Activated CD8-positive, alpha-beta memory T cell treated with anti-CD3 and anti-CD28 coated beads, Interleukin-2, amount 50 U/mL, for 24 hours (primary cell): ENCODE data around the gene ATP7A.

Experiments used
- DNase-seq: peaks from one replicate; pipeline ENCODE4 v3.0.0-alpha.2; 2020; ENCODE audit errors: extremely low read depth

Gene ATP7A

DNA sequence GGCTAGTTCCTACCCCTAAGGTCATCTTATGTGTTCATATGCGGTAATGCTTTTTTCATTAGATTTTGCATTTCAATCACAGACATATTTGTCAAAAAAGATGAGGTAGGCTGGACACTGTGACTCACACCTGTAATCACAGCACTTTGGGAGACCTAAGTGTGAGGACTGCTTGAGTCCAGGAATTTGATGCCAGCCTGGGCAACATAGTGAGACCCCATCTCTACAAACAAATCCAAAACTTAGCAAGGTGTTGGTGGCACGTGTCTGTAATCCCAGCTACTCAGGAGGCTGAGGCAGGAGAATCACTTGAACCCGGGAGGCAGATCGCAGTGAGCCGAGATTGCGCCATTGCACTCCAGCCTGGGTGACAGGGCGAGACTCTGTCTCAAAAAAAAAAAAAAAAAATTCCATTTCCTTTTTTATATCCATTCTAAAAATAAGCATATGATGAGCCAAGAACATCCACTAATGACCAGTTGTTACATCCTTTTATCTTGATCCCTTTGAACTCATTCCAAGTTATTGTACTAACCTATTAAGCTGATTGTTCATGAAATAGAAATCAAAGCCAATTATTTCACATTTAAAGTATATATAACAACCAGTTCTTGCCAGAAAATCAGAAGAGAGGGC lies 35.5 kb downstream of the ATP7A start:
- DNase-seq: no peak

DNA sequence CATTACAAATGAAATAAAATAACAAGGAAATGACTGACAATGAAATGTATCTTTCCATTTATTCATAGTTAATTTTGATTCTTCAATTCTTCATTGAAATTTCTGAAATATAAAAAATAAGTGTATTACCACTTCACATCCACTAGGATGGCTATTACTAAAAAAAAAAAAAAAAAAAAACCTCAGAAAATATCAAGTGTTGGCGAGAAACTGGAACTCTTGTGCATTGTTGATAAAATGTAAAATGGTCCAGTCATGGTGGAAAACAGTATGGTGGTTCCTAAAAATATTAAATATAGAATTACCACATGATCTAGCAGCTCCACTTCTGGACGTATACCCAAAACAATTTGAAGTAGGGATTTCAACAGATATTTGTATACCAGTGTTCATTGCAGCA lies 36.1 kb downstream of the ATP7A start:
- no peak for DNase-seq

DNA sequence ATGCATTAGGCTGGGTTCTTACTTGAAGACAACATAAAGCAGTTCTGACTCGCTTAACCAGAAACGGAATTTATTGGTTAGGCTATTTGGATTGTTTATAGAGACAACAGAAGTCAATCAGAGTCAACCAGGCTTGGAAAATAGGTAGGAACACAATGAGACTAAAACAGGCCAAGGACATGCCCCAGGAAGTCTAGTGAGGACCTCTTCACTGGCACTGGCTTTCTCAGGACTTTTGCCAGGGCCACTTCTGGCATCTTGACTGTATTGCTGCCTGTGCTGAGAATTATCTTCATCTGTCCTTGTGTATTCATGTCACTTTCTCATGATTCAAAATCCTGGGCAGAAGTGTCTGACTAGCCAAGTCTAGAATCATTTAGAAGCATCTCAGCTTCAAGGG lies 39.3 kb downstream of the ATP7A start:
- no peak for DNase-seq

- no peak for DNase-seq
Observed at GRCh38 chrX:77952173-77952572, 41.7 kb downstream of the ATP7A start.

GRCh38 chrX:77953302-77953701 lies 42.8 kb downstream of the ATP7A start:
- no peak for DNase-seq

DNA sequence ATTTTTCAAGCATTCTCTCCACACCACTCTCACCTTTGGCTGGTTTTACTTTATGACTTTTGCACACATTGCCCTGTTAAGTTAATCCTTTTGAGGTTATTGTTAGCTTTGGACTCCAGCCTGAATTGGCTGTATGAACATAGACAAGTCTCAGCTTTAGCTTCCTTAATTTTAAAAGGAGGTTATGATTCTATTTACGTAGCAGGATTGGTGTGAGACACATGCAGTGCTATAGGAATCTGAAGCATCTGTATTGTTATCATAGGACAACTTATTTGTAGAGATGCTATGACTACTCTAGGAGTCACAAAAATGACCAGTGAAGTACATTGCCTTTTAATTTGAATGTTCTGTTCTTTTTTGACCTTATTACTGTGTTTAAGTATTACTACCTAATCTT lies 43.2 kb downstream of the ATP7A start:
- DNase-seq: no peak

DNA sequence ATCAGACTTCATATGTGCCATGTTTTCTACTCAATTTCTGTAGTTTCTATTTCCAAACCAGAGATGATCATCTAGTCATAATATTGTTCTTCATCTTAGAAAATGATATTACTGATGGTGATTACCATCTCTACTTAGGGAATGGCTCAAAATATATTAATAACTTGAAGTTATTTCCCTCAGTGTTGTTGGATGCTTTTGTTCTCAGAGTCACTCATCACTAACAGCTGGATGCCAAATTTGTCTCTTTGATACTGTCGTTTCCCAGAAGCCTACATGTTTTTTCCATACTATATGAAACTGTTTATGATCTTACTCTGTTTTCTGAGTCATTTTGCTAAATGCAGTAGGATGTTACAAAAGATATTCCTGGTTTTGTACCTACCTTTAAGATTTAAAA lies 50.1 kb downstream of the ATP7A start:
- DNase-seq: no peak

- no peak for DNase-seq
Observed at GRCh38 chrX:77961063-77961462, 50.6 kb downstream of the ATP7A start.

DNA sequence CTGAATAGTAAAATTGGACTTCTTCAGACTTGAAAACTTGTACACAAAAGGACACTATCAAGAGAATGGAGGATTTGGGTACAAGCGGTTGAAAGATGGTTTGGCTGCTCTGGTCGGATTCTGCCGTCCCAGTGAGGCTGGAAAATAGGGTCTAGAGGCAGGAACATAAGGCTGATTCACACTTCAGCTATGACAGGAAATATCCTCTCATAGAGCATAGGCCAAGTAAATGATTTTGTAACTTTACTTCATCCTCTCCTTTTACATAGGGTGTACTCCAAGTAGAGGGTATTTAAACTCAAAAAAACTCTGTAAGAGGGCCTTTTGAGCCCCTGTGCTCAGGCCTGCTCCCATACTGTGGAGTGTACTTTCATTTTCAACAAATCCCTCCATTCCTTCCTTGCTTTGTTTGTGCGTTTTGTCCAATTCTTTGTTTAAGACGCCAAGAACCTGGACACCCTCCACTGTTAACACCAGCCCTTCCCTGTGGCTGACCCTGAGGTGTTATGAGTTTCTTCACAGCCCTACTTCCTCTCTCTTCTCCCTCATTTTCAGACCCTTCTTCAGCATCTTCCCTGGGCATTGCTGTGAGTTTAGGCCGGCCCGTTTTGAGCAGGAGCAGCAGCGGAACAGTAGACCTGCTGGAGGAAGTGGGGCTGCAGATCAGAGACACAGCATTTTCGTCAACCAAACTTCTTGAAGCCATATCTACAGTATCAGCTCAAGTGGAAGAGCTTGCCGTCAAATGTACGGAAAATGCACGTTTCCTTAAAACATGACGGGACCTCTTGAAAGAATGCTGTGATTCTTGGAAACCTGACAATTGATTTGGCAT lies 51.8 kb downstream of the ATP7A start:
- no peak for DNase-seq

- DNase-seq: no peak
Observed at GRCh38 chrX:77966361-77966760, 55.9 kb downstream of the ATP7A start.

DNA sequence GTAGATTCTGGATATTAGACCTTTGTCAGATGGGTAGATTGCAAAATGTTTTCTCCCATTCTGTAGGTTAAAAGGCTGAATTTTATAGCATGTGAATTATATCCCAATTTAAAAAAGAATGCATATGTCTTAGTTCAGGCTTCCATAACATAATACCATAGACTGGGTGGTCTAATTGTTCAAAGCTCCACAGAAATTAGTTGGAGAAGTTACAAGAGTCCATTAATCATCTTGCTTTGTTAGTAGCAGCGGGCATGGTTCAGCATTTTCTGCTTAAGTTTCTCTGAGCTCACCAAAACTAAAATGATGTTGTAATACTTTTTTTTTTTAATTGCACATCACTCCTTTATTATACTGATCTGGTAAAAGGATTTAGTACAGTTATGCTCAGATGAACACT lies 57.1 kb downstream of the ATP7A start:
- DNase-seq: no peak

DNA sequence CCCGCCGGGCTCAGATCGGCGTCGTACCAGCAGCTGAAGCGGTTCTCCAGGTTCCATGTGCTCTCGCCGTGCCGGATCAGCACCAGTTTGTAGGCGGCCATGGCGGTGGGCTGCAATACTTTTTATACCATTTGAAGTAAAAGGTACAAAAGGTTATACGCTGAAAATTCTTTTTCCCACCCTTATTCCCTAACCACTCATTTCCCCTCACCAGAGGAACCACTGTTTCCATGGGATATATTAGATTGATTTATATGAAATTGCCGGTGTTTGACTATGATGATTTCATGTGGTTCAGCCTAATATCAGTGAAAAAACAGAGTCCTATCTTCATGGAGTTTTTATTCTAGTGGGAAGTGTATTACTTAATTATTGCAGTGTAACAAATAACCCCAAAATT lies 59.0 kb downstream of the ATP7A start, which contains the start of gene PGAM4:
Gene PGAM4 (minus strand): TSS at position 101 of the 400 bp plus-strand sequence. CDS start 0 bp downstream, at position 101.
- DNase-seq: no peak

DNA sequence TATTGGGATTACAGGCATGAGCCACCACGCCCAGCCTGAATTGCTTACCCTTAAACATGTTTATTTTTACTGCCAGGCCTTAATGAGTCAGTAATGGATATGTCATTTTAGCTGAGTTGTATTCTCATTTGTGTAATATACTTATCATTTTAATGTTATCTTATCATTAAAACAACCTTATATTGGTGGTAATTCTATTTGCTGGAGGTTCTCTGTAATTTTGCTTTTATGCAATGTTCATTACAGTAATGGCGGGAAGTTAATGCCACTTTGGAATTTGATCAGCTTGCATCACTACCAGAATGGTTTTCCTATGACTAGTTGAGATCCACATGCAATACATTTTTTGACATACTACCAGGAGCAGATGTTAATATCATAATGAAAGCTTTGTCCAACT lies 65.3 kb downstream of the ATP7A start:
- no peak for DNase-seq

- DNase-seq: no peak
Observed at GRCh38 chrX:77977095-77977494, 66.6 kb downstream of the ATP7A start.

DNA sequence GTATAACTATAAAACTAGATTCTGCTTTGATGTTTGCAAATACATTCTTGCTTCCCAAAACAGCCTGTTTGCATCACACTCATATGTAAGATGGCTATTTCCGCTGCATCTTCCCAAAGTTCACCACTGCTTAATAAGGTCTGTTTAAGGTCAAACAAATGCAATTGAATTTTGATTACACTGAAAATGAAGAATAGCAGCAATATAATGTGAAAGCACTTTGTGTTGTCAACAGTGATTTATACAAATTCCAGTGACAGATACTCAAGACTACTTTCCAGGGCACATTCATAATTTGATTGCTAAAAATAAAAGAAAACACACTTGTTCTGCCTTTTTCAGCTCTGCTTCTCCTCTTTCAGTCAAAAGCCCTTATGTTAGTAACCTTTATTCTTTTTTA lies 67.0 kb downstream of the ATP7A start:
- DNase-seq: no peak

DNA sequence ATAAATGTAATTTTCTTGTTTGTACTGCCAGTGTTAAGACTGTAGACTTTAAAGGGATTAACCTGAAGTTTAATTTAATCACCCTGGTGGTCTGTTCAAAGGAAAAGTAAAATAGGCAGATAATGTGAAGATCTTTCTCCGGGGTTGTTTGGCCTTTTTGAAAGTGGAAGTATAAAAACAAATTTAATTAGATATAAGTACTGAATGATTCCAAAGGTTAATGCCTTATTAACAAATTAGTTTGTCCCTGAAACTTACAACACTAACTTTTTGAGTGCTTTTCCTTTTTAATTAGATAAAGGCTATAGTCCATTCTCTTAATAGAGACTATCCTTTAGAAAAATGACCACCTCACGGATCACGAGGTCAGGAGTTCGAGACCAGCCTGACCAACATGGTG lies 69.4 kb downstream of the ATP7A start:
- DNase-seq: no peak

GRCh38 chrX:78011846-78012245 lies 101.4 kb downstream of the ATP7A start:
- no peak for DNase-seq

DNA sequence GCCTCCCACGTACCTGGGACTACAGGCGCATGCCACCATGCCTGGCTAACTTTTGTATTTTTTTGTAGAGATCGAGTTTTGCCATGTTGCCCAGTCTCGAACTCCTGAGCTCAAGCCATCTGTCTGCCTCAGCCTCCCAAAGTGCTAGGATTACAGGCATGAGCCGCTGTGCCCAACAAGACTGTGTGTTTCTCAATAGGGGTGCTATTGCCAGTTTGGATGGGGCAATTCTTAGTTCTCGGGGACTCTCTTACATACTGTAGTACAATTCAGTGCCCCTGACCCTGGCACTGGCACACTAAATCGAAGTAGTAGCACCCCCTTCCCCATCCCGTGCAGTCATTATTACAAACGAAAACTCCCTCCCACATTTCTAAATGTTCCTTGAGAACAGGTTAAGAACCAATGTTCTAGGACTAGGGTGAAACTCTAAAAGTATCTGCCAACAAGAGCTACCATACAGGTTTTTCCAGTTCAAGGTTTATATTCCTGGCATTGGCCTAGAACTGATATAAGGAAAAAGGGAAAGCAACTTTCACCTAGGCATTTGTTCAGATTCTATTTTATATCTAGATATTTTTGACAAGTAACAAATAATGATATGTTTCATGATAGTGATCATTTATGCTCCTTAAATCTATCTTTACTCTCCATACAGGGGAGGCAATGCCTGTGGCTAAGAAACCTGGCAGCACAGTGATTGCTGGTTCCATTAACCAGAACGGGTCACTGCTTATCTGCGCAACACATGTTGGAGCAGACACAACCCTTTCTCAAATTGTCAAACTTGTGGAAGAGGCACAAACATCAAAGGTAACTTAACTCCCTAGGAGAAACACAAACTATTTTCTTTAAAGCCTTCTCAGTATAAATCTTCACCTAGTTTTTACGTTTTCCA lies 109.3 kb downstream of the ATP7A start:
- no peak for DNase-seq

- DNase-seq: no peak
Observed at GRCh38 chrX:78024349-78025059, 114.0 kb downstream of the ATP7A start.

DNA sequence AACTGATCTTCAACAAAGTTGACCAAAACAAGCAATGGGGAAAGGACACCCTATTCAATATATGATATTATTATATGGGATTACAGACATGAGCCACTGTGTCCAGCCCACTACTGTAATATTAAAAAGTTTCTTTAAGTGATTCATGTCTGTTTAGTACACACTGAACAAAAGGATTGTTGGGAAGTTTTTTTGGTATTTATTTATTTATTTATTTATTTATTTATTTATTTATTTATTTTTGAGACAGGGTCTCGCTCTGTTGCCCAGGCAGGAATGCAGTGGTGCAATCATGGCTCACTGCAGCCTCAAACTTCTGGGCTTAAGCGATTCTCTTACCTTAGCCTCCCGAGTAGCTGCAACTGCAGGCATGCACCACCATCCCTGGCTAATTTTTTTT lies 117.3 kb downstream of the ATP7A start:
- DNase-seq: no peak

GRCh38 chrX:78029663-78030062 lies 119.2 kb downstream of the ATP7A start:
- DNase-seq: no peak

DNA sequence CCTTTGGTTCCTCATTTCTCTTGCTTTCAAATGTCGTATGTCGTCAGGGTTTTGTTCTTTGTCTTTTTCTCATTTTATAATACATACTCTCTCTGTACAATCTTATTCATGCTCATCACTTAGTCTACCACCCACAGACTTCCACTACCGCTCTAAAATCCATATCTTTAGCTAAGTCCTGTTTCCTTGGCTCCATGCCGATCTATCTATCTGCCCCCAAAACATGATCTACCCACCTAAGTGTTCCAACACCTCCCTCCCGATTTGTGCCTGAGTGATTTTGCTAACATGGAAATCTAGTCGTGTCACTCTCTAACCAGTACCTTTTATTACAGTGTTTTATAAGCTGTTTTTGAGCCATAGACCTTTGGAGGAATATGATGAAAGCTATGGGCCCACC lies 124.6 kb downstream of the ATP7A start:
- no peak for DNase-seq
